ENCODE data around the gene TSSC4. TPM values are rescaled to one million over a fixed set of nuclear protein-coding genes. Genes with fewer than 3 reads are reported as not detected.

TSSC4 gene
- total and polyA plus RNA-seq, 8 donors: 9.4 to 147 (median 53.2) TPM

GRCh38 chr11:2432171-2432621 is 31.6 kb downstream of the TSSC4 start:
- Histone ChIP-seq H3K9me3 (no peaks in the 10 kb centered on the region), H3K27ac (no peak overlapping the region), H3K27me3 (peaks cover 0 to 15% (median 0%) of the 10 kb centered on the region in 3 donors), H3K36me3 (no peaks in the 10 kb centered on the region), H3K4me1 (peaks cover 0 to 10% (median 5%) of the 10 kb centered on the region in 4 donors), H3K4me3 (no peak overlapping the region)
- TF ChIP-seq EP300 (IDR thresholded peaks at IDR 0.05): no peak
- no peak for TF ChIP-seq POLR2AphosphoS5 (IDR thresholded peaks at IDR 0.05)
- no peak for TF ChIP-seq CTCF (IDR thresholded peaks at IDR 0.05)
- TF ChIP-seq POLR2A (IDR thresholded peaks at IDR 0.05): no peak
- WGBS, 5 donors: 73 to 82% (median 81%) methylated on average over 6 to 15 of the region's 15 CpGs
- no peak for DNase-seq
- intact Hi-C loops (cut with DNase I; ENCODE audit: low total_unique reads): loop anchor here (5.0 kb wide), 1 partner anchor 95 kb away; no protein-coding TSS in a partner anchor

GRCh38 chr11:2432628-2433071 is 32.1 kb downstream of the TSSC4 start:
- DNase-seq: no peak
- intact Hi-C loops (cut with DNase I; ENCODE audit: low total_unique reads): loop anchor here (5.0 kb wide), 1 partner anchor 95 kb away; no protein-coding TSS in a partner anchor
- TF ChIP-seq POLR2AphosphoS5 (IDR thresholded peaks at IDR 0.05) (no peak), POLR2A (IDR thresholded peaks at IDR 0.05) (no peak), EP300 (IDR thresholded peaks at IDR 0.05) (no peak), CTCF (IDR thresholded peaks at IDR 0.05) (no peak)
- Histone ChIP-seq H3K36me3 (no peaks in the 10 kb centered on the region), H3K27me3 (peaks cover 0 to 17% (median 0%) of the 10 kb centered on the region in 3 donors), H3K4me3 (no peak overlapping the region), H3K9me3 (no peaks in the 10 kb centered on the region), H3K4me1 (peaks cover 0 to 5% (median 2%) of the 10 kb centered on the region in 4 donors), H3K27ac (no peak overlapping the region)
- WGBS, 5 donors: 89 to 95% (median 93%) methylated on average over 7 to 13 of the region's 13 CpGs

DNA sequence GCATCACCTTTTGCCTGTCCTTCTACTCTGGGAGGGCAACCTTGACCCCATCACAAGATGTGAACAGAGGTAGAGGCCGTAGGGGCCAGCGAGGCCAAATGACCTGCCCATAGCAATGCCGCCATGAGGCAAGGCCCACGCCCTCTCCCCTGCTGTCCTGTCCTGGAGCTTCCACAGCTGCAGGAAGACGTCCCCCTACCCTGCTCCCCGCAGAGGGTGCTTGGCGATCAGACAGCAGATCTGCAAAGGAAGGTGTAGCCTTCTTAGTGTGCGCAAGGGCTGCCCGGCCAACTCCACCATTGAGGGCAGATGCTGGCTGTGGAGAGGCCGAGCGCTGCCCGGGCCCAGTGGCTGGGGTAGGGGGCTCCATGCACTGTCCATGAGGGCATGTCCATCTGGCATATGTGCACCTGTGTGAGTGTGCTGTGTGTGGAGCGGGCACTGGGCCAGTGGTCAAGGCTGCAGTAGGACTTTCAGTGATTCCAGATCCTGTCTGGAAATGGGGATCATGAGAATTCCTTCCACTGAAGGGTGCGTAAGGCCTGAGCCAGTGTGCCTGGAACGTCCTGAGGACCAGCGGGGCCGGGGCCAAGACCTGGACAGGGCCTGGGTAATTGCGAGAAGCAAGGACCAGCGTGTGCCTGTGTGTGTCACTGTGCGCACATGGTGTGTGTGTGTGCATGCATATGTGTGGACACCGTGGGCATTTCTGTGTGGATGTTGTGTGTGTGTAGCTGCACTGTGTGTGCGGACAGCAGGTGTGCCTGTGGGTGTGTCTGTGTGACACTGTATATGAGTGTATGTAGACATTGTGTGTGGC is 32.8 kb downstream of the TSSC4 start:
- Histone ChIP-seq H3K27me3 (peaks cover 0 to 17% (median 0%) of the 10 kb centered on the region in 3 donors), H3K4me3 (no peak overlapping the region), H3K9me3 (no peaks in the 10 kb centered on the region), H3K36me3 (no peaks in the 10 kb centered on the region), H3K4me1 (no peaks in the 10 kb centered on the region), H3K27ac (no peak overlapping the region)
- intact Hi-C loops (cut with DNase I; ENCODE audit: low total_unique reads): loop anchor here (5.0 kb wide), 1 partner anchor 94 kb away; no protein-coding TSS in a partner anchor
- 87 to 94% (median 90%) methylated on average over 22 of the region's 22 CpGs for WGBS, 5 donors
- TF ChIP-seq POLR2A (IDR thresholded peaks at IDR 0.05) (no peak), EP300 (IDR thresholded peaks at IDR 0.05) (no peak), CTCF (IDR thresholded peaks at IDR 0.05) (no peak), POLR2AphosphoS5 (IDR thresholded peaks at IDR 0.05) (no peak)
- DNase-seq: no peak

GRCh38 chr11:2434008-2434407 is 33.5 kb downstream of the TSSC4 start:
- H3K4me1 ChIP-seq: no peaks in the 10 kb centered on the region
- H3K9me3 ChIP-seq: no peaks in the 10 kb centered on the region
- 83 to 100% (median 95%) methylated on average over 8 of the region's 8 CpGs for WGBS, 5 donors
- peaks cover 0 to 17% (median 0%) of the 10 kb centered on the region in 3 donors for H3K27me3 ChIP-seq
- no peak overlapping the region for H3K4me3 ChIP-seq
- intact Hi-C loops (cut with DNase I; ENCODE audit: low total_unique reads): loop anchor here (5.0 kb wide), 1 partner anchor 93 kb away; no protein-coding TSS in a partner anchor
- H3K27ac ChIP-seq: no peak overlapping the region
- no peak for DNase-seq
- no peak for TF ChIP-seq CTCF (IDR thresholded peaks at IDR 0.05)
- no peak for TF ChIP-seq POLR2AphosphoS5 (IDR thresholded peaks at IDR 0.05)
- no peak for TF ChIP-seq POLR2A (IDR thresholded peaks at IDR 0.05)
- TF ChIP-seq EP300 (IDR thresholded peaks at IDR 0.05): no peak
- no peaks in the 10 kb centered on the region for H3K36me3 ChIP-seq

All from stomach (tissue), 9 donors.